Stimulated activated CD4-positive, alpha-beta T cell treated with anti-CD3 and anti-CD28 coated beads, Interleukin-1b, Interleukin-23, amount 100 ng/mL, for 4 hours (primary cell): ENCODE measurements around the gene SIGLEC7.

Source experiments
- DNase-seq, 2 donors: peaks; one replicate each; pipeline ENCODE4 v3.0.0-alpha.2; 2020; ENCODE audit warnings: low read depth in 2 of 2

Gene SIGLEC7

GRCh38 chr19:51142119-51142518, at the start of gene SIGLEC7:
Gene SIGLEC7, plus strand, starts transcription at chr19:51142301. Its CDS starts 69 bp downstream, at chr19:51142370.
- no peak for DNase-seq

DNA sequence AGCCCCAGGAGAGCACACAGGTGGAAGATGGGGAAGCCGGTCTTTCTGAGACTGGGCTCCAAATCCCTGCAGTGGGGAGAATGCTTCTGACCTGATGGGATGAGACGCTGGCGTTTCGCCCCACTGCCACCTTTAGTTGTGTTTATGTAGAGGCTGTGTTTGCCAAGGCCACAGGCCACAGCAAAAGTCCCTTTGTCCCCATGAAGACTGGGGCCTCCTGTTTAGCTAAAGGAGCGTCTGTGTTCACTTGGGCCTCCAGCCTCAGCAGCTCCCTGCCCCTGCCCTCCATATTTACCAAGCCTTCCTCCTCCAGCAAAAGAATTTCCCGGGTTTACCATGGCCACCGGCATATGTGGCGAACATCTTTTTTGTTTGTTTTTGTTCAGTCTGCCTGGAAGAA, 49.0 kb upstream of the SIGLEC7 start:
- DNase-seq, result no peak

- DNase-seq, result no peak
These were observed 48.4 kb upstream of the SIGLEC7 start for GRCh38 chr19:51093510-51094345.

DNA sequence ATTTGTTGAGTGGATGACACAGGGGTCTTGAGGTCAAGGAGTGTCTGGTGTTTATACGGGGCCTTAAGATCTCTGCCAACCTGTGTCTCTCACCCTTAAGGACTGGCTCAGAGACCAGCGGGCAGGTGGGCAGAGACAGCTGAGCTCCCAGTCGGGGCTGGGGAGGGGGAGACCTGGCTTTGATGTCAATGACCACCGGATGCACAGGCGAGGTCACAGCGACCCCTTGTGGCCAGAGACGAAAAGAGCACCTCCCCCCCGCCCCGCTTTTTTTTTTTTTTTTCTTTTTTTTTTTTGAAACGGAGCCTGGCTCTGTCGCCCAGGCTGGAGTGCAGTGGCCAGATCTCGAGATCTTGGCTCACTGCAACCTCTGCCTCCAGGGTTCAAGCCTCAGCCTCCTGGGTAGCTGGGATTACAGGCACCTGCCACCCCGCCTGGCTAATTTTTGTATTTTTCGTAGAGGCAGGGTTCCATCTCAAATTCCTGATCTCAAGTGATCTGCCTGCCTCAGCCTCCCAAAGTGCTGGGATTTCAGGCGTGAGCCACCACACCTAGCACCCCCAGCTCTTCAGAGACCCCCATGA, 47.3 kb upstream of the SIGLEC7 start:
- DNase-seq, result no peak

DNA sequence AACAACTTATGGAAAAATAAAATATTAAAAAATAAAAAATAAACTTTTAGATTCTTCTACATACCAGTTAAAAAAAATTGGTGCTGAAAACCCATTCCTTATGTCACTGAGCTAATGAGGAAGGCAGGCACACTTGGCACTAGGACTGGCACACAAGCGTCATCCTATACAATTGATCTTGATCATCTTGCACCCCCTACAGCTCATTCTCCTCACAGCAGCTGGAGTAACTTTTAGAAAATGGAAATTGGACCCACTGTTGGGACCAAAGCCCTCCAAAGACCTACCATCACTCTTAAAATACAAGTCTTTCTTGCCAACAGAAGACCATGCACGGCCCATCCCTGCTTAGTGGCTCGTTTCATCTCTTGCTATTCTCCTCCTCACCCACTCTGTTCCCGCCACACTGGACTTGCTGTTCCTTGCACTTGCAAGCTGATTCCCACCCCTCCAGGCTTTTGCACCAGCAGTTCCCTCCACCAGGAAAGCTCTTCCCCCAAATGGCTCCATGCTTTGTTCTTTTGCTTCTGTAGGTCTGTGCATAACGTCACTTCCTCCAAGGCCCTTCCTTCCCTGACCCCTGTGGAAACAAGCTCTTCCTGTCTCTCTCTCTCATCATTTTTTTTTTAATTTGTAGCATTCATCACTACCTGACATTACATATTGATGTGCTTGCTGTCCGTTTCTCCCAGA, 45.5 kb upstream of the SIGLEC7 start:
- no peak for DNase-seq

DNA sequence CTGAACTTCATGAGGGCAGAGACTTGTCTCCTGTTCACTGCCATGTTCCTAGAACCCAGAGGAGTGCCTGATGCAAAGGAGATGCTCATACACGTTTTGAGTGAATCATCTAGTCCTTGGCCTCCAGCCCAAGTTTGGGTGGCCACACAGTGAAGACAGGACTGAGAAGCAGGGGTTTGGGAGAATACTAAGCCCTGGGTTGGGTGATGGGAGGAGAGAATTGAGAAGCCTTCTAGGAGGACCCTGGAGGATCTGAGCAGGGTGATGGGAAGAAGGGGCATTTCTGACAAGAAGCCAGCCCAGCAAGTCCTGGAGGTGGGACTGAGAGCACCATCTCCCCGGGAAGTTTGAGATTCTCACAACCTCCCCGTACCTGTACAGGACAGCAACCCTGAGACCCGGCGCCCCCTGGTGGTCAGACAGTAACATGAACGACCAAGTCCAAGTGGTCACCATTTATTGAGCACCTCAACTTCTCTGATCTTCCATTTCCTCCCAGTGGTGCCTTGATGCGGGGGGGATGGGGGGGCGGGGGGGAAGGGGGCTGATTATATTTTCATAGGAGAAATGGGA, 44.8 kb upstream of the SIGLEC7 start:
- DNase-seq, result peak; percentile 61 to 75

DNA sequence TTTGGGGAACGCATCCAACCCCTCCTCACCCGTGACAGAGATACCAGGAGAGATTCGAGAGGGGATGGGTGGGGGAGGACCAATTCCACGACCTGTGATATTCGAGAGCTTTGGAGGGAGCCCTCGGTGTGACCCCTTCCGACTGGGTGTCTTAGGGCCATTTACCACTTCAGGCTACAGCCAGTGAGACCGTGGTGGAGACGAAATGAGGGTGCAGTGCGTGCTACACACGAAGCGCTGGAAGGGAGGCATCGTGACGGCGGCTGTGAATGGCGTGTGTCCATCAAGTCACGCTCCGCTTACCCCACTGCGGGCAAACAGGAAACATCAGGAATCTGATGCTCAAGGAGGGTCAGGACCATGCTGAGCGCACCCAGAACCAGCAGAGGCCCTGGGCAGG, 44.3 kb upstream of the SIGLEC7 start:
- DNase-seq, result no peak

DNA sequence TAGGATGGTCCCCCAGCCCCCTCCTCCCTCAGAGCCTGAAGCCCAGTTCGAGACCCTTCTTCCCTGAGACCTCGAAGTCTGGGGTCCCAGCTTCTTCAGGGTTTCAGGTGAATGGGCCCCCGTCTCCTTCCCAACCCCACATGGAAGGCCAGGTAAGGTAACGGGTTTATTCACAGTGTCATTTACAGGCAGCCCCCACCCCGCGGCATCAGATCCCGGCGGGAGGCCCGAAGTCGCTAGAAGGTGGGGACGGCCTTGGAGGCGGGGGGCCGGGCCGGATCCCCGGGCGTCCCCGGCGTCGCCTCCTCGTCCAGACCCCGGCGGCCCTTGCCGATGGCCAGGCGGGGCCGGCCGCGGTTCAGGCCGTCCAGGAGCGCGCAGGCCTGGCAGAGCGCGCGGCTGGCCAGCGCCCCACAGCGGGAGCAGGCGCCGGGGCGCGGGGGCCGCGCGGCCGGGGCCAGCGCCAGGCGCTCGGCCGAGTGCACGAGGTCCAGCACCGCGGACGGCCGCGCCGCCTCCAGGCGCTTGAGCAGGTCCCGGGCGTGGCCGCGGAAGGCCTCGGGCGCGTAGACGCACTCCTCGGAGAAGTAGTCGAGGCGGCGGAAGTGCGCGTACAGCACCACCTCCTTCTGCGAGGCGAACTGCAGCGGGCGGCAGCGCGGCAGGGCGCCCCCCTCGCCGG, 43.6 kb upstream of the SIGLEC7 start:
- peak in 1 of 2 donors; percentile 15 for DNase-seq

DNA sequence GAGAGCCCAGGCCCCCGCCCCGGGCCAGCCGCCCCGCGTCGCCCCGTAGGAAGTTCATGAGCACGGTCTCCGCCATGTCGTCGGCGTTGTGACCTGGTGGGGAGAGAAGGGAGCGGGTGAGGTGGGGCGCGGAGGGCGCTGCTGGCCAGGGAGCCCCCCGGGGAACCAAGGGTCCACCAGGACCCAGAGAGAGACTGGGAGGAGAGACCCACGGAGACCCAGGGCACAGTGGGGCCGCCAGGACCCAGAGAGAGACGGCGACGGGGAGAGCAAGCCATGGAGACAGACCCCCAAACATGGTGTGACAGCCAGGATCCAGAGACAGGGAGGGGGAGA, 43.1 kb upstream of the SIGLEC7 start:
- DNase-seq, result no peak

DNA sequence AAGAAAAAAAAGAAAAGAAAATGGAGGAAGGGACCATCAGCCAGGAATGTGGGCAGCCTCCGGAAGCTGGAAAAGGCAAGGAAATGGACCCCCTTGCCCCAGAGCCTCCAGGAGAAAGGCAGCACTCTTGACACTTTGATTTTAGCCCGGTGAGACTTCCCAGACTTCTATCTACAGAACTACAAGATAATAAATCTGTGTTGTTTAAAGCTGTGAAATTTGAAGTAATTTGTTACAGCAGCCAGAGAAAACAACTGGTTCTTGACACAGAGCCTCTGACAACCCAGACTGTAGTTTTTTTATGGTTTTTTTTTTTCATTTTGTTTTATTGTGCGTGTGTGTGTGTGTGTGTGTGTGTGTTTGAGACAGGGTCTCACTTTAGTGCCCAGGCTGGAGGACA, 41.5 kb upstream of the SIGLEC7 start:
- DNase-seq, result no peak

- DNase-seq, result no peak
These were observed 40.8 kb upstream of the SIGLEC7 start for GRCh38 chr19:51101171-51101865.

GRCh38 chr19:51102991-51103390, 39.1 kb upstream of the SIGLEC7 start:
- no peak for DNase-seq

DNA sequence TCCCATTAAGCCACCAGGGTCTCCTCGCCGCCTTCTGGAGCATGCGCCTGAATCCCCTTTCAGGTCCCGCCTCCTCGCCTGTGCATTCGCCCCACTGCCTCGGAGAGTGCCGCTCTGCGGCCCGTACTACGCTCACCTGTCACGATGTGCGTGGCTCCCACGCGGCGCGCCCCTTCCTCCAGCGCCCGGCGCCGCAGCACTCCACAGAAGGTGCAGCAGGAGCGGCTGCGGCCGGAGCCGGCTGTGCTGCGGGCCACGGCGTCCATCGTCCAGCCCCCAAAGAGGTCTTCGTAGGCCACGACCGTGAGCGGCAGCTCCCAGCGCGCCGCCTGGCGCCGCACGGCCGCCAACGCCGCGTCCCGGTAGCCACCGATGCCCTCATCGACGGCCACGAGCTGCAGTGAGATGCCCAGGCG, 38.2 kb upstream of the SIGLEC7 start:
- DNase-seq, result no peak

DNA sequence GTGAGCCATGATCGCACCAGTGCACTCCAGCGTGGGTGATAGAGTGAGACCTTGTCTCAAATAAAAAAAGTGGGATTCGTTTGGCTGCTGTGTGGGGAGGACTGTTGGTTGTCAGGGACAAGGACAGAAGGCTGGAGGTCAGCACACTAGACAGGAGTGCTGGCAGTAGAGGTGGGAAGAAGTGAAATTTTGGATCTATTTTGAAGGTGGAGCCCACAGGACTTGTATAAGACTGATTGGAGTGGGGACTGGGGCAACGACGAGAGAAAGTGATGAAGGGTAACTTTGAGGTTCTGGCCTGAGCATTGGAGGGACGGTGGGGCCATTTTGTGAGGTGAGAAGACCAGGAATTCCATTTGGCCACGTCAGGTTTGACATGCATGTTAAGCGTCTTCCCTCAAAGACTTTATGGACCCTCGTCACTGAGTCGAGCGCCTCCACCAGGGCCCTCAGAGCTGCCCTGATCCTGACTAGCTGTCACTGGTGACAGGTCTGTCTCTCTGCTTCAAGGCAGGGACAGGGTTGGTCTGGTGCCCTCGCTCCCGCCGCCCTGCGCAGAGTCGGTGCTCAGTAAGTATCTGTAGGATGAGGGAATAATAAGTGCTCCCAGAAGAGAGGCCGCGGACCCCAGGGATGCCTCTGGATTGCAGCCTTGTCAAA, 34.6 kb upstream of the SIGLEC7 start:
- DNase-seq, result peak in 1 of 2 donors; percentile 23

- peak; percentile 93 to 97 for DNase-seq
These were observed 33.9 kb upstream of the SIGLEC7 start, which contains the start of gene CTU1 for GRCh38 chr19:51108066-51108804. Gene CTU1, minus strand, starts transcription at chr19:51108409. Its CDS starts 3,840 bp downstream, at chr19:51104569.

DNA sequence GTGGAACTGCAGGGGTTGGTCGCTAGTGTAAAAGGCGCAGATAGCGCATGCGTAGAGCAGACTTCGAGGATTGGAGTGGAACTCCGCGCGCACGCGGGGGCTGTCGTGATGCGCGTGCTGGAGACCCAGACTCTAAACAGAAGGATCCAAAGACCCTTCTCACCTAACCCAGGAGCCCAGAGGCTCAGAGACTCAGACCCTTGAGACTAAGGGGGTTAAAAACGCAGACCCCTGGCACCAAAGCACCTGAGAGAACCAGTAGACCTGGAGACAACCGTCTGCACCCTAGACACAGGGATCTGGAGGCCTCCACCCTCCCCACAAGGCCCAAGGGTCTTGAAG, 33.3 kb upstream of the SIGLEC7 start:
- no peak for DNase-seq

GRCh38 chr19:51110666-51110971, 31.5 kb upstream of the SIGLEC7 start:
- DNase-seq, result no peak

DNA sequence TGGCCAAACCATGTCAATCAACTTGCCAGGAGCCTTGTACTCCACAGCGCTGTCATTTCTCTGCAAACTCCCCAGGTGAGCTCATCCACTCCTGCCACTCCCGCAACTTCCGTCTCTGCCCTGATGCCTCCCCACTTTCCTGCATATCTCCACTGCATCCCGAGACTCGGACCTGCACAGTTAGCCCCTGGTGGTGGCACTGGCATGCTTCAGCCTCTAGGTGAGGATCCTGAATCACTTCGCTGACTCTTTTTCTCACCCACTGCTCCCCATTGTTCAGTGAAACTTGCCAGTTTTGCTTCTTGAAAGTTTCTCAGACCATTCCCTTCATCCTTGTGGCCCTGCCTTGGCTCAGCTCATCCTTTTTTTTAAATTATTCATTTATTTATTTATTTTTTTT, 30.5 kb upstream of the SIGLEC7 start:
- no peak for DNase-seq

DNA sequence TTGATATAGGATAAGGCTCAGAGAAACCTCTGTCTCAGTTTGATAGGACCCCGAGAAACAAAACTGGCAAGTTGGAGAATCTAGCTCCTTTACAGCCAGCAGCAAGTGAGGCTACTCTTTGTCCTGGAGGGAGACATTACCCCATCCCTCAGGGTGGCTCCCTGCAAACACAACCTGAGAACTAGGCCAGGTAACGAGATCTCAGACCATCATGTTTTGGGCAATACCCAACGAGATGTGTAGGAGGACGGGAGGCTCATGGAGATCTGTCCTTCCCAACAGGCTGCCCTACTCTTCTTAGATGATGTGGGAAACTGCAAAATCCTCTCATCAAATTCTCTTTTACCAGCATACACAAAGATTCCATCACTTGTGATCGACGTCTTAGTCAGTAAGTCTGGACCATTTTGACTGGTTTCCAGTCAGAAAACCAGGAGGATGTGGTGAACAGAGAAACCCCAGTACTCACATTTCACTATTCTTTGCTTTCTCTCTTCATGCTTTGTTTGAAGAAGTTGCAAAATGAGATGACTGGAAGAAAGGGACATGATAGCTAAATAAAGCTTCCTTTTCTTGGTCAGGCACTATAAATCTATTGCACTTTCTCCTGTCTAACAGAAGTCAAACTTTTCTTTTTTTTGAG, 27.9 kb upstream of the SIGLEC7 start:
- DNase-seq, result no peak
